ENCODE measurements around the gene FBXO30.

GRCh38 chr6:145829102-145829501 lies 14.5 kb upstream of the FBXO30 start:
- TF ChIP-seq RAD21 (CRISPR knock-in tag; conservative IDR thresholded peaks at IDR 0.05 in 1 of 2, IDR thresholded peaks at IDR 0.05 in 1 of 2) (no peak), CBX5 (IDR thresholded peaks at IDR 0.05; ENCODE audit: borderline replicate concordance, low read depth) (no peak), MIER1 (IDR thresholded peaks at IDR 0.05; ENCODE audit: low read depth) (no peak), SREBF2 (CRISPR knock-in tag; IDR thresholded peaks at IDR 0.05) (no peak), RFX5 (IDR thresholded peaks at IDR 0.05; ENCODE audit: low read depth, low read length) (no peak), TRIM25 (IDR thresholded peaks at IDR 0.05; ENCODE audit: borderline replicate concordance) (no peak), POLR2A (conservative IDR thresholded peaks at IDR 0.05) (no peak)
- TF ChIP-seq, protein P1, sequence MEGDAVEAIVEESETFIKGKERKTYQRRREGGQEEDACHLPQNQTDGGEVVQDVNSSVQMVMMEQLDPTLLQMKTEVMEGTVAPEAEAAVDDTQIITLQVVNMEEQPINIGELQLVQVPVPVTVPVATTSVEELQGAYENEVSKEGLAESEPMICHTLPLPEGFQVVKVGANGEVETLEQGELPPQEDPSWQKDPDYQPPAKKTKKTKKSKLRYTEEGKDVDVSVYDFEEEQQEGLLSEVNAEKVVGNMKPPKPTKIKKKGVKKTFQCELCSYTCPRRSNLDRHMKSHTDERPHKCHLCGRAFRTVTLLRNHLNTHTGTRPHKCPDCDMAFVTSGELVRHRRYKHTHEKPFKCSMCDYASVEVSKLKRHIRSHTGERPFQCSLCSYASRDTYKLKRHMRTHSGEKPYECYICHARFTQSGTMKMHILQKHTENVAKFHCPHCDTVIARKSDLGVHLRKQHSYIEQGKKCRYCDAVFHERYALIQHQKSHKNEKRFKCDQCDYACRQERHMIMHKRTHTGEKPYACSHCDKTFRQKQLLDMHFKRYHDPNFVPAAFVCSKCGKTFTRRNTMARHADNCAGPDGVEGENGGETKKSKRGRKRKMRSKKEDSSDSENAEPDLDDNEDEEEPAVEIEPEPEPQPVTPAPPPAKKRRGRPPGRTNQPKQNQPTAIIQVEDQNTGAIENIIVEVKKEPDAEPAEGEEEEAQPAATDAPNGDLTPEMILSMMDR (IDR thresholded peaks at IDR 0.05 in 2 of 3, conservative IDR thresholded peaks at IDR 0.05 in 1 of 3; ENCODE audit: insufficient read depth in 2 of 3, low read depth in 1 of 3, low read length in 3 of 3), result no peak
- TF ChIP-seq, protein P2, sequence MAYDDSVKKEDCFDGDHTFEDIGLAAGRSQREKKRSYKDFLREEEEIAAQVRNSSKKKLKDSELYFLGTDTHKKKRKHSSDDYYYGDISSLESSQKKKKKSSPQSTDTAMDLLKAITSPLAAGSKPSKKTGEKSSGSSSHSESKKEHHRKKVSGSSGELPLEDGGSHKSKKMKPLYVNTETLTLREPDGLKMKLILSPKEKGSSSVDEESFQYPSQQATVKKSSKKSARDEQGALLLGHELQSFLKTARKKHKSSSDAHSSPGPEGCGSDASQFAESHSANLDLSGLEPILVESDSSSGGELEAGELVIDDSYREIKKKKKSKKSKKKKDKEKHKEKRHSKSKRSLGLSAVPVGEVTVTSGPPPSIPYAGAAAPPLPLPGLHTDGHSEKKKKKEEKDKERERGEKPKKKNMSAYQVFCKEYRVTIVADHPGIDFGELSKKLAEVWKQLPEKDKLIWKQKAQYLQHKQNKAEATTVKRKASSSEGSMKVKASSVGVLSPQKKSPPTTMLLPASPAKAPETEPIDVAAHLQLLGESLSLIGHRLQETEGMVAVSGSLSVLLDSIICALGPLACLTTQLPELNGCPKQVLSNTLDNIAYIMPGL (CRISPR knock-in tag; IDR thresholded peaks at IDR 0.05), result no peak

Data from K562 (cell line).